Prostate gland (tissue), 2 donors: ENCODE data around the gene BTF3L4. TPM values are rescaled to one million over a fixed set of nuclear protein-coding genes. Genes with fewer than 3 reads are reported as not detected.

Source experiments
- DNase-seq: peaks from one replicate; pipeline ENCODE4 v3.0.0-alpha.2; 2019; ENCODE audit warnings: low spot score
- H3K27ac ChIP-seq, 2 donors: fragments of 200-600 bp; sonication (generic); 2 replicates each; pipeline ENCODE4 v1.5.1; 2017 to 2019
- H3K27me3 ChIP-seq: fragments of 200-600 bp; sonication (generic); replicated peaks from 2 replicates; pipeline ENCODE4 v1.5.1; 2019; ENCODE audit not compliant: insufficient read depth
- H3K36me3 ChIP-seq, 2 donors: fragments of 200-600 bp; sonication (generic); 1 replicate in 1 of 2; 2 replicates in 1 of 2; pipeline versions ENCODE4 v1.5.1 to v1.8.1; 2017 to 2019
- H3K4me1 ChIP-seq: fragments of 200-600 bp; sonication (generic); replicated peaks from 2 replicates; pipeline ENCODE4 v1.5.1; 2019
- H3K4me3 ChIP-seq, 2 donors: fragments of 200-600 bp; sonication (generic); 2 replicates each; pipeline ENCODE4 v1.5.1; 2017 to 2019
- H3K9me3 ChIP-seq: fragments of 200-600 bp; sonication (generic); 2 replicates; pipeline ENCODE4 v1.5.1; 2017
- POLR2A ChIP-seq: fragments of 450-650 bp; IDR thresholded peaks from one replicate; pipeline ENCODE4 v1.6.1; 2016; ENCODE audit warnings: antibody characterized with exemption, mild to moderate bottlenecking
- POLR2AphosphoS5 ChIP-seq: sonication (generic); formaldehyde crosslinking; IDR thresholded peaks from one replicate; pipeline ENCODE4 v1.6.1; 2017; ENCODE audit warnings: antibody characterized with exemption
- WGBS: methylation state at CpG from one replicate; pipeline ENCODE4 v1.1.5; 2018; 5-methylcytosine and 5-hydroxymethylcytosine counted together
- intact Hi-C: fragments of 100-400 bp; cut with DNase I; formaldehyde crosslinking; loops from one replicate; pipeline ENCODE4 v1.14.2; 2022
- total RNA-seq, 2 donors: library from RNA; depleted of rRNA; stranded (reverse); fragments of >200 nt; gene quantifications; one replicate each; pipeline ENCODE4 v1.1.0, GENCODE V29; 2016
- TF ChIP-seq, protein P1 (sequence below), 4 experiments: fragments of 200-600 bp in 2 of 4; fragments of 450-650 bp in 2 of 4; sonication (generic) in 2 of 4; IDR thresholded peaks; 1 replicate in 3 of 4; 2 replicates in 1 of 4; pipeline ENCODE4 v1.5.1; 2016 to 2019; ENCODE audit warnings: antibody characterized with exemption in 4 of 4, mild to moderate bottlenecking in 2 of 4, moderate library complexity in 2 of 4

The BTF3L4 gene
- total RNA-seq = 10 to 100 TPM; 34.7 to 39.0 TPM

DNA sequence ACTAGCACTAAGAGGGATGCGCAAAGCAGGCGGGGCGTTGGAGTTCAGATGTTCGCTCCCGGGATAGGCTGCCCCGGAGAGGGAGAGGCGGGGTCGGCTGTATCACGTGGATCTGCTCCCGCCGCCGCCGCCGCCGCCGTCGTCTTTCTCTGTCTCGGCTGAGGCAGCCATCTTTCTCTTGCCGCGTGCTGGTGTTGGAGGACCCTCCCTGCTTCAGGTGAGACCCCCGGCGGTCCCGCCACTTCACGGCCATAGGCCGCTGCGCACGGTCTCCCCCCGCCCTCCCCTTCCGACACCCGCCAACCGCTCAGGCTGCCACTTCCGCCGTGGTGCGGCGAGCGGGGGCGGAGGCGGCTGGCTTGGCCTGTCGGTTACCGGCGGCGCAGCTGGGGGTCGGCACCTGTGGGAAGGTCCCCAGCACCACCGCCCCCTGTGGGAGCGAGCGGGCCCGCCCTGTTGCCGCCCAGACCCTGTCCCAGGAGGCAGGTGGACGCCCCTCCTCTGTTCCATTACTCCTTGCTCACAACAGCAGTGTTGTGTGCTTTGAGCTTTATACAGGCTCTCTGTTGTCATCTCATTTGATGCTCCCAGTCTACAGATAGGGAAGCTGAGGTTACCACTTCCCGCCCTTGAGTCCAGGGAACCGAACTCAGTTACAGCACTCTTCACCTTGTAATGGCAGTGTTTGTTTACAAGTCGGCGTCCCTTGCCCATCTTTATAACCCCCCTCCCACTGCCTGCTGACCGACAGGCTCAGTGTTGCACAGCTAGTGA lies at the start of gene BTF3L4:
Gene BTF3L4, plus strand, starts transcription at position 133 of the 774 bp plus-strand sequence. CDS start 3,553 bp downstream, outside the sequence.
- intact Hi-C loops = no loop called here
- peak within 1 kb of the TSS; percentile 84 to 88 for H3K27ac ChIP-seq
- peaks cover 6% of the 10 kb centered on the region for H3K4me1 ChIP-seq

GRCh38 chr1:52007215-52008002 lies 48.7 kb upstream of the BTF3L4 start:
- intact Hi-C loops = no loop called here
- DNase-seq = no peak
- Histone ChIP-seq H3K4me1 (no peaks in the 10 kb centered on the region), H3K36me3 (no peaks in the 10 kb centered on the region), H3K4me3 (no peak overlapping the region), H3K27ac (no peak overlapping the region), H3K9me3 (no peaks in the 10 kb centered on the region), H3K27me3 (no peaks in the 10 kb centered on the region)
- 23% methylated on average over 5 of the region's 5 CpGs for WGBS
- TF ChIP-seq, protein P1, sequence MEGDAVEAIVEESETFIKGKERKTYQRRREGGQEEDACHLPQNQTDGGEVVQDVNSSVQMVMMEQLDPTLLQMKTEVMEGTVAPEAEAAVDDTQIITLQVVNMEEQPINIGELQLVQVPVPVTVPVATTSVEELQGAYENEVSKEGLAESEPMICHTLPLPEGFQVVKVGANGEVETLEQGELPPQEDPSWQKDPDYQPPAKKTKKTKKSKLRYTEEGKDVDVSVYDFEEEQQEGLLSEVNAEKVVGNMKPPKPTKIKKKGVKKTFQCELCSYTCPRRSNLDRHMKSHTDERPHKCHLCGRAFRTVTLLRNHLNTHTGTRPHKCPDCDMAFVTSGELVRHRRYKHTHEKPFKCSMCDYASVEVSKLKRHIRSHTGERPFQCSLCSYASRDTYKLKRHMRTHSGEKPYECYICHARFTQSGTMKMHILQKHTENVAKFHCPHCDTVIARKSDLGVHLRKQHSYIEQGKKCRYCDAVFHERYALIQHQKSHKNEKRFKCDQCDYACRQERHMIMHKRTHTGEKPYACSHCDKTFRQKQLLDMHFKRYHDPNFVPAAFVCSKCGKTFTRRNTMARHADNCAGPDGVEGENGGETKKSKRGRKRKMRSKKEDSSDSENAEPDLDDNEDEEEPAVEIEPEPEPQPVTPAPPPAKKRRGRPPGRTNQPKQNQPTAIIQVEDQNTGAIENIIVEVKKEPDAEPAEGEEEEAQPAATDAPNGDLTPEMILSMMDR (IDR thresholded peaks at IDR 0.05) = no peak
- no peak for TF ChIP-seq POLR2A
- no peak for TF ChIP-seq POLR2AphosphoS5

More for the DNA sequence above, at the start of gene BTF3L4:
- Histone ChIP-seq H3K27me3 (no peaks in the 10 kb centered on the region), H3K4me3 (peak within 1 kb of the TSS; percentile 79 to 86), H3K9me3 (no peaks in the 10 kb centered on the region), H3K36me3 (no peaks in the 10 kb centered on the region)
- TF ChIP-seq, protein P1 (IDR thresholded peaks at IDR 0.05) = peak in 1 of 4 experiments; percentile 10
- TF ChIP-seq POLR2AphosphoS5 (peak; percentile 94), POLR2A (peak; percentile 69)
- peak; percentile 97 for DNase-seq
- under 1% methylated on average over 29 of the region's 54 CpGs for WGBS

DNA sequence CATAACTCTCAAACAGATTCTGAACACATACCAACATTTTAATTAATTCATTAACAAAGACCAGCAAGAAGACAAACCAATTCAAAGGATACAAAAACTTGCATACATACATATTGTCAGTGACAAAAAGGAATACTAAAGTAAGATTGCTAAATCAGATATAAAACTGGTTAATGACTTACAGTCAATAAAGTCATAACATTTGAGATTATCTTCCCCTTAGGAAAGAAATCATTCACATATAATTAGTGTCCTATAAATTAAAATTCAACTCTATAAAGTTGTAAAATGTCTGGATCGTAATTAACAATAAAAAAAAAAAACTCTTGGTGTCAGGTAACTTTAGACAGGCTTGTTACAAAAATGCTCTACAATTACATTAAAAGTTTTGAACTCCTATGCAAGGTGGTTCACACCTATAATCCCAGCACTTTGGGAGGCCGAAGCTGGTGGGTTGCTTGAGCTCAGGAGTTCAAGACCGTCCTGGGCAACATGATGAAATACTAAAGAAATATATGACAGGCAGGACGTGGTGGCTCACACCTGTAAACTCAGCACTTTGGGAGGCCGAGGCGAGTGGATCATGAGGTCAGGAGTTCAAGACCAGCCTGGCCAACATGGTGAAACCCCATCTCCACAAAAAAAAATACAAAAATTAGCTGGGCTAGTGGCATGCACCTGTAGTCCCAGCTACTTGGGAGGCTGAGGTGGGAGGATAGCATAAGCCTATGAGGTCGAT lies 47.9 kb upstream of the BTF3L4 start:
- intact Hi-C loops = no loop called here
- H3K27me3 ChIP-seq = no peaks in the 10 kb centered on the region
- no peak for DNase-seq
- no peaks in the 10 kb centered on the region for H3K36me3 ChIP-seq
- H3K4me1 ChIP-seq = no peaks in the 10 kb centered on the region
- TF ChIP-seq POLR2A (no peak), POLR2AphosphoS5 (no peak)
- TF ChIP-seq, protein P1 (IDR thresholded peaks at IDR 0.05) = no peak
- no peaks in the 10 kb centered on the region for H3K9me3 ChIP-seq
- H3K4me3 ChIP-seq = no peak overlapping the region
- WGBS = 88% methylated on average over 7 of the region's 7 CpGs
- H3K27ac ChIP-seq = no peak overlapping the region

DNA sequence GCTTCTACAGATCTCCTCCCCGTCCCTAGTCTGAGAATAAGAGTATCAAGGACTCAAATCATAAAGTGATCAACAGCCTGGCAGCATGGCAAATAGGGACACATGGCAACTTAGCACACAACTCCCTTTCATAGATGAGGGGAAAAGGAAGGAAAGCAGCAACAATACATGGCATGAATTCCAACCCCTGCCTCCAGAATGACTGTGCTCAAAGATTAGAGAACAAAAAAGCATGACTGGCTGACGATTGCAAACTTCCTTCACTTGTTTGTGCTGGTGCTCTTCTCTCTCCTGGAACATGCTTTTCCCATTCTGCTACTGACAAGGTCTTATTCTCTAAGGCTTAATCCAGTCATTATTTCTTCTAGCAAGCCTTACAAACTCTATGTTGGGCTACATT lies 34.0 kb upstream of the BTF3L4 start:
- DNase-seq = no peak
- Histone ChIP-seq H3K9me3 (no peaks in the 10 kb centered on the region), H3K36me3 (peaks cover 6 to 7% of the 10 kb centered on the region in 2 donors), H3K27me3 (no peaks in the 10 kb centered on the region), H3K4me1 (no peaks in the 10 kb centered on the region), H3K27ac (no peak overlapping the region), H3K4me3 (no peak overlapping the region)
- intact Hi-C loops = no loop called here
- WGBS = 72% methylated on average over 2 of the region's 2 CpGs
- no peak for TF ChIP-seq POLR2AphosphoS5

DNA sequence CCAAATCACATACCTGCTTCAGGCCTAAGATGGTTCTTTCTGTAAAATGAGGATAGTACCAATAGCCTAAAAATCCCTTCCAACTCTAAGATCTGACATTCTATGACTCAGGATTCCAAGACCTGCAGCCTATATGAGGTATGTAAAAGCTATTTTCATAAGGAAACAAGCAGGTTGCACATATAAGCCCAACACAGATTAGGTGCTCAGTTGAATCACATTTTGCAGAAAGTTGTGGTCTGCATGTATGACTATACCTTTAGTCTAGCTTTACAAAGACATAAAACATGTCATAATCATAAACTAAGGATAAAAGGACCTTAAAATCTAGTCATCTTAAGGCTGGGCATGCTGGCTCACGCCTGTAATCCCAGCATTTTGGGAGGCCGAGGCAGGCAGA lies 29.8 kb upstream of the BTF3L4 start:
- no peak overlapping the region for H3K4me3 ChIP-seq
- no peak for DNase-seq
- H3K9me3 ChIP-seq = no peaks in the 10 kb centered on the region
- no peak overlapping the region for H3K27ac ChIP-seq
- TF ChIP-seq POLR2A (no peak), POLR2AphosphoS5 (no peak)
- TF ChIP-seq, protein P1 (IDR thresholded peaks at IDR 0.05) = no peak
- intact Hi-C loops = no loop called here
- H3K36me3 ChIP-seq = peaks cover 6 to 7% of the 10 kb centered on the region in 2 donors
- no peaks in the 10 kb centered on the region for H3K27me3 ChIP-seq
- no peaks in the 10 kb centered on the region for H3K4me1 ChIP-seq
- WGBS = 96% methylated on average over 2 of the region's 2 CpGs
